ENCODE measurements around the gene PCDHGB3.

PCDHGB3 gene

GRCh38 chr5:141369994-141370848 is at the start of gene PCDHGB3:
Gene PCDHGB3 (plus strand): TSS chr5:141370242. CDS start chr5:141370395, 153 bp downstream.
- in situ Hi-C loops (cut with HindIII; ENCODE audit: low sequenced_read_pairs): no loop called here

- in situ Hi-C loops (cut with HindIII; ENCODE audit: low sequenced_read_pairs): no loop called here
These were observed 47.8 kb upstream of the PCDHGB3 start for GRCh38 chr5:141322261-141322660.

- in situ Hi-C loops (cut with HindIII; ENCODE audit: low sequenced_read_pairs): loop anchor here (25.0 kb wide), 1 partner anchor 186 kb away; no protein-coding TSS in a partner anchor
These were observed 43.8 kb upstream of the PCDHGB3 start for GRCh38 chr5:141326088-141326854.

- in situ Hi-C loops (cut with HindIII; ENCODE audit: low sequenced_read_pairs): loop anchor here (25.0 kb wide), 1 partner anchor 184 kb away; no protein-coding TSS in a partner anchor
These were observed 41.8 kb upstream of the PCDHGB3 start for GRCh38 chr5:141328231-141328630.

GRCh38 chr5:141330299-141331080 is 39.6 kb upstream of the PCDHGB3 start, which contains the start of gene PCDHGA1:
Gene PCDHGA1 (plus strand): TSS chr5:141330514.
- in situ Hi-C loops (cut with HindIII; ENCODE audit: low sequenced_read_pairs): loop anchor here (25.0 kb wide), 1 partner anchor 182 kb away; no protein-coding TSS in a partner anchor

- in situ Hi-C loops (cut with HindIII; ENCODE audit: low sequenced_read_pairs): loop anchor here (25.0 kb wide), 1 partner anchor 180 kb away; no protein-coding TSS in a partner anchor
These were observed 37.5 kb upstream of the PCDHGB3 start for GRCh38 chr5:141332571-141332970.

- in situ Hi-C loops (cut with HindIII; ENCODE audit: low sequenced_read_pairs): loop anchor here (25.0 kb wide), 1 partner anchor 174 kb away; no protein-coding TSS in a partner anchor
These were observed 31.3 kb upstream of the PCDHGB3 start, which contains the start of gene PCDHGA2 for GRCh38 chr5:141338538-141339306. Gene PCDHGA2 (plus strand): TSS chr5:141338760.

GRCh38 chr5:141340781-141341354 is 29.2 kb upstream of the PCDHGB3 start:
- in situ Hi-C loops (cut with HindIII; ENCODE audit: low sequenced_read_pairs): loop anchor here (25.0 kb wide), 1 partner anchor 171 kb away; no protein-coding TSS in a partner anchor

- in situ Hi-C loops (cut with HindIII; ENCODE audit: low sequenced_read_pairs): loop anchor here (25.0 kb wide), 1 partner anchor 170 kb away; no protein-coding TSS in a partner anchor
These were observed 27.3 kb upstream of the PCDHGB3 start for GRCh38 chr5:141342773-141343172.

- in situ Hi-C loops (cut with HindIII; ENCODE audit: low sequenced_read_pairs): loop anchor here (25.0 kb wide), 1 partner anchor 169 kb away; no protein-coding TSS in a partner anchor
These were observed 26.6 kb upstream of the PCDHGB3 start, which contains the start of gene PCDHGA3 for GRCh38 chr5:141343242-141343952. Gene PCDHGA3 (plus strand): TSS chr5:141343829. CDS start chr5:141344034, 205 bp downstream.

- in situ Hi-C loops (cut with HindIII; ENCODE audit: low sequenced_read_pairs): loop anchor here (25.0 kb wide), 1 partner anchor 168 kb away; no protein-coding TSS in a partner anchor
These were observed 26.0 kb upstream of the PCDHGB3 start for GRCh38 chr5:141343953-141344463.

- in situ Hi-C loops (cut with HindIII; ENCODE audit: low sequenced_read_pairs): loop anchor here (25.0 kb wide), 1 partner anchor 167 kb away; no protein-coding TSS in a partner anchor
These were observed 24.7 kb upstream of the PCDHGB3 start for GRCh38 chr5:141345327-141345726.

- in situ Hi-C loops (cut with HindIII; ENCODE audit: low sequenced_read_pairs): loop anchor here (25.0 kb wide), 1 partner anchor 166 kb away; no protein-coding TSS in a partner anchor
These were observed 24.0 kb upstream of the PCDHGB3 start for GRCh38 chr5:141346017-141346416.

- in situ Hi-C loops (cut with HindIII; ENCODE audit: low sequenced_read_pairs): loop anchor here (25.0 kb wide), 1 partner anchor 162 kb away; no protein-coding TSS in a partner anchor
These were observed 20.0 kb upstream of the PCDHGB3 start, which contains the start of gene PCDHGB1 for GRCh38 chr5:141349917-141350619. Gene PCDHGB1 (plus strand): TSS chr5:141350099. CDS start chr5:141350261, 162 bp downstream.

- in situ Hi-C loops (cut with HindIII; ENCODE audit: low sequenced_read_pairs): no loop called here
These were observed 18.5 kb upstream of the PCDHGB3 start for GRCh38 chr5:141351591-141351990.

GRCh38 chr5:141354900-141355469 is 15.1 kb upstream of the PCDHGB3 start, which contains the start of gene PCDHGA4:
Gene PCDHGA4 (plus strand): TSS chr5:141355021. CDS start chr5:141355108, 87 bp downstream.
- in situ Hi-C loops (cut with HindIII; ENCODE audit: low sequenced_read_pairs): no loop called here

- in situ Hi-C loops (cut with HindIII; ENCODE audit: low sequenced_read_pairs): no loop called here
These were observed 14.4 kb upstream of the PCDHGB3 start for GRCh38 chr5:141355641-141356040.

Data from DLD1 (cell line).